GM12872 (cell line): ENCODE data around the gene ATP13A3.

Experiments used
- CTCF ChIP-seq: IDR thresholded peaks from 3 replicates; pipeline ENCODE4 v1.5.1; 2011; ENCODE audit warnings: low read depth, mild to moderate bottlenecking, low read length, moderate library complexity; ENCODE audit not compliant: insufficient read depth

ATP13A3 gene

GRCh38 chr3:194450341-194450740 lies 36.5 kb downstream of the ATP13A3 start:
- no peak for TF ChIP-seq CTCF

- TF ChIP-seq CTCF, result no peak
Measured at GRCh38 chr3:194449913-194450312, 36.9 kb downstream of the ATP13A3 start.

- no peak for TF ChIP-seq CTCF
Measured at GRCh38 chr3:194447657-194448056, 39.1 kb downstream of the ATP13A3 start.

GRCh38 chr3:194447161-194447560 lies 39.6 kb downstream of the ATP13A3 start:
- no peak for TF ChIP-seq CTCF

- TF ChIP-seq CTCF, result no peak
Measured at GRCh38 chr3:194446754-194447153, 40.0 kb downstream of the ATP13A3 start.

- no peak for TF ChIP-seq CTCF
Measured at GRCh38 chr3:194446172-194446571, 40.6 kb downstream of the ATP13A3 start.

- TF ChIP-seq CTCF, result no peak
Measured at GRCh38 chr3:194443901-194444300, 42.9 kb downstream of the ATP13A3 start.

- TF ChIP-seq CTCF, result no peak
Measured at GRCh38 chr3:194440756-194441155, 46.0 kb downstream of the ATP13A3 start.
